Stromal cell of bone marrow (primary cell): ENCODE measurements around the gene COL6A2.

ENCODE experiments used
- DNase-seq: peaks from one replicate; pipeline ENCODE4 v3.0.0-alpha.2; 2012; ENCODE audit warnings: low read depth

The COL6A2 gene

GRCh38 chr21:46114963-46115362 is 17.1 kb downstream of the COL6A2 start:
- no peak for DNase-seq

- no peak for DNase-seq
Measured at GRCh38 chr21:46115441-46116188, 17.7 kb downstream of the COL6A2 start.

GRCh38 chr21:46116189-46116775 is 18.4 kb downstream of the COL6A2 start:
- no peak for DNase-seq

- no peak for DNase-seq
Measured at GRCh38 chr21:46116776-46117585, 19.1 kb downstream of the COL6A2 start.

GRCh38 chr21:46117586-46118315 is 19.8 kb downstream of the COL6A2 start:
- DNase-seq: no peak

- no peak for DNase-seq
Measured at GRCh38 chr21:46118316-46119143, 20.6 kb downstream of the COL6A2 start.

- DNase-seq: no peak
Measured at GRCh38 chr21:46119144-46119636, 21.3 kb downstream of the COL6A2 start.

GRCh38 chr21:46119637-46120271 is 21.8 kb downstream of the COL6A2 start:
- no peak for DNase-seq

- DNase-seq: no peak
Measured at GRCh38 chr21:46120301-46121285, 22.7 kb downstream of the COL6A2 start.

GRCh38 chr21:46121286-46122221 is 23.6 kb downstream of the COL6A2 start:
- no peak for DNase-seq

GRCh38 chr21:46122237-46122671 is 24.3 kb downstream of the COL6A2 start:
- DNase-seq: no peak

- DNase-seq: no peak
Measured at GRCh38 chr21:46122758-46123683, 25.1 kb downstream of the COL6A2 start.

- no peak for DNase-seq
Measured at GRCh38 chr21:46124083-46124925, 26.4 kb downstream of the COL6A2 start.

- no peak for DNase-seq
Measured at GRCh38 chr21:46124926-46125845, 27.3 kb downstream of the COL6A2 start.

- DNase-seq: no peak
Measured at GRCh38 chr21:46125846-46126301, 28.0 kb downstream of the COL6A2 start.
